Epithelial cell of prostate (primary cell): ENCODE data around the gene RASD1.

Source experiments
- DNase-seq: peaks from one replicate; pipeline ENCODE4 v3.0.0-alpha.2; 2011; ENCODE audit warnings: low read depth, low spot score
- H3K27ac ChIP-seq: fragments of 450-650 bp; 2 replicates; pipeline ENCODE4 v1.5.1; 2017; ENCODE audit warnings: mild to moderate bottlenecking

RASD1 gene

DNA sequence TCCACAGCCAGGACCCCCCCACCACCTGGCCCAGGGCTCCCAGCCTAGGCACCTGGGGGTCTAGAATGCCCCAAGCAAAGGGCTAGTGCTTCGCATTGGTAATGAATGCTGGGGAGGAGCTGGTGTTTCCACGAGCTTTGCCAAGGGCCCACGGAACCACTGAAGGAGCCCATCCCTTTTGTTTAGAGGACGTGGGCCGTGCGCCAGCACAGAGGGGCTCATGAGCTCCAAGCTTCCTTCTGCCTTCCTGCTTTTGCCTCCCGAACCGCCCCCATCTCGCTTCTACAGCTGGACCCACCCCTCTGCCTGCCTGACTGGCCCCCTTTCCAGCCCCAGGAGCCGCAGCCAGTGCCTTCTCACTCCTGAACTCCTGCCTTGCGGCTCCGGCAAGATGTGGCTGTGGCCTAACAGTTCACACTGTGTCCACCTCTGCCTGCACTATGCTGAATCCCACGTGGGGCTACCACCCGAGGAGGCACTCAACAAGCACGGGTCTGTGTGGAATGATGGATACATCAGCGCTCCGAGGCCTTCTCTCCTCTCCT lies 31.8 kb upstream of the RASD1 start:
- no peak for DNase-seq
- no peak overlapping the region for H3K27ac ChIP-seq

DNA sequence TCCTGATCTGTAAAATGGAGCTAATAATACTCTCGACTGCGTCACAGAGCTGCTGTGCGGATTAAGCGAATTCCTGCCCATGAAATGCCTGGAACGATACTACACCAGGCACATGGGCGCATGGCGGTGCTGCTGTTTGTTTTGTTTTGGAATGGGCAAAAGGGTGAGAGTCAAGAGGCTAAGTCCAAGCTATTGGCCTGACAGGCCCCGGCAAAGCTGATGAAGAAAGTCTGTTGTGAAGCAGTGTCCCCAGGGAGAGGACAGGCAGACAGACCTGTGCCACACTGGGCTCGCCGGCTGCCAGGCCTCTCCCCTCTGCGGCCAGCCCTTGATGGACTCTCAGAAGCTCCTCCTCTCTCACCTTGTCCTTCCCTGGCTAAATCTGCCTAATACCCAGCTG lies 31.3 kb upstream of the RASD1 start:
- H3K27ac ChIP-seq, result no peak overlapping the region
- DNase-seq, result no peak

DNA sequence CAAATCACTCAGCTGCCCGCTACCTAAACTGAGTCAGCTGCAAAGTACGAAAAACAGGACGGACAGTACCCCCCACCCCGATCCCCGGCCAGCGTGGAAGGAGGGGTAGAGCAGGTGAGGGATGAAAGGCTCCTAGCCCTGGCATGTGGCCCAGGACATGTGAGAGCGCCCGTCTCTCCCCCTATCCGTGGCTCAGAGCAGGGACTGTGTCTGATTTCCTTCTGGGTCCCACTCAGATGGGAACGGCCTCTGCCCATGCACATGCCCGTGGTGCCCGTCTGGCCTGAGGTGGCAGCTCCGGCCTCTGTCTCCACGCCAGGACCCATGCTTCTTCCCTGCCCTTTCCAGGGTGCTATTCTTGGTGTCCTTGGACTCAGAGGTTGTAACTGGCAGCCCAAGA lies 30.2 kb upstream of the RASD1 start:
- H3K27ac ChIP-seq, result no peak overlapping the region
- DNase-seq, result no peak

DNA sequence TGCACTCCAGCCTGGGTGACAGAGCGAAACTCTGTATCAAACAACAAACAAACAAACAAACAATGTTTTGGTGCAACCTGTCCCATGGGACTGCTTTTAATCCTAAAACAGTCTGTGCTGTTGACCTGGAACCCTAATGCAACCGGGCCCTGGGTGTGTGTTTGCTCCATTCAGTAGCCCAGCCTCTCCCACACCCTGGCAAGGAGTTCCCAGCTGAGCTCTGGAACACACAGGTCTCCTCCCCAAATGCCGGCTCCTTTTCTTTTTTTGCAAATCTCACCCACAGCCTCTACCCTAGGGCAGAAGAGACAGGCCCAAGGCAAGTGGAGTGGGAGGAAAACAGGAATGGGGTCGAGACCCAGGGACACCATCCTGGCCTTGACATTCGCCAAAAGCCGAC lies 29.8 kb upstream of the RASD1 start:
- no peak for DNase-seq
- H3K27ac ChIP-seq, result no peak overlapping the region

DNA sequence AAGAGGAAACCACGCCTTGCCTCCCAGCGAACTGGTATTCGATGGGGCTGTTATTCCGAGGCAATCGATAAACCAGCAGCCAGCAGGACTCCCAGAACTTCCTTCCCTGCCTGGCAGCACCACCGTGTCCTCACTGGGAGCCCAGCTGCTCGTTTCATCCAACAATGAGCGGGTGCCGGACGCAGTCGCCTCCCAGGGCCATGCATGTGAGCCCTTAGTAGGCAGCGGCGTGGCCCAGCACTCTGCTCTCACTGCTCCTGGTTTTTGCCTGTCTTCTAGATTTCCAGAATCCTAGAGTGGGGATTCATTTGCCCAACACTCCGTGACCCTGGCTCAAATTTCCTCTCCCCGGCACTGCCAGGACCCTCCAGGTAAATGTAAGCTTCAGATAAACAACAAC lies 29.1 kb upstream of the RASD1 start:
- no peak for DNase-seq
- H3K27ac ChIP-seq, result no peak overlapping the region

DNA sequence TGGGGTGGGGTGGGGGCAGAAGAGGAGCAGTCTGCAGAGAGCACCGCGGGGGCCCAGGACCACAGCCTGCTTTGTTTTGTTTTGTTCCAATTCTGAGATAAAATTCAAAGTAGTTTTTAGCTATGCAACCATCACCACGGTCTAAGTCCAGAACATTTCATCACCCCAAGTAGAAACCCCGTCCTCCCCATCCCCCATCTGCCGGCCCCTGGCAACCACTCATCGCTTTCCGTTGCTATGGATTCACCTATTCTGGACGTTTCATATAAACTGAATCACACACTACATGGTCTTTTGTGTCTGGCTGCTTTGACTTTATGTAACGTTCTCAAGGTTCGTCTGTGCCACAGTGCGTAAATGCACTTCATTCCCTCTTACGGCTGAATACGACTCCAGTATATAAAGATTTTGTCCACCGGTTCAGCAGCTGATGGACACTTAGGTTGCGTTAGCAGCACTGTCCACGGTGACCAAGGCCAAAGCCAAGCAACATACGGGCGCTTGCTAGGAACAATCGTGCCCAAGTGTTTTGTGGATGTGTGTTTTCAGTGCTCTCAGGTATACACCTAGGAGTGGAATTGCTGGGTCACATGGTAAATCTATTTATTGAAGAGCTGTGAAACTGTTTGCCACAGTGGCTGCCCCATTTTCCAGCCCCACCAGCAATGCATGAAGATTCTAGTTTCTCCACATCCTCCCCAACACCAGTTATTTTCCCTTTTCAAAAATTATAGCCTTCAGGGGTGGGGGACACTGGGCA lies 27.7 kb upstream of the RASD1 start:
- DNase-seq, result no peak
- H3K27ac ChIP-seq, result no peak overlapping the region

DNA sequence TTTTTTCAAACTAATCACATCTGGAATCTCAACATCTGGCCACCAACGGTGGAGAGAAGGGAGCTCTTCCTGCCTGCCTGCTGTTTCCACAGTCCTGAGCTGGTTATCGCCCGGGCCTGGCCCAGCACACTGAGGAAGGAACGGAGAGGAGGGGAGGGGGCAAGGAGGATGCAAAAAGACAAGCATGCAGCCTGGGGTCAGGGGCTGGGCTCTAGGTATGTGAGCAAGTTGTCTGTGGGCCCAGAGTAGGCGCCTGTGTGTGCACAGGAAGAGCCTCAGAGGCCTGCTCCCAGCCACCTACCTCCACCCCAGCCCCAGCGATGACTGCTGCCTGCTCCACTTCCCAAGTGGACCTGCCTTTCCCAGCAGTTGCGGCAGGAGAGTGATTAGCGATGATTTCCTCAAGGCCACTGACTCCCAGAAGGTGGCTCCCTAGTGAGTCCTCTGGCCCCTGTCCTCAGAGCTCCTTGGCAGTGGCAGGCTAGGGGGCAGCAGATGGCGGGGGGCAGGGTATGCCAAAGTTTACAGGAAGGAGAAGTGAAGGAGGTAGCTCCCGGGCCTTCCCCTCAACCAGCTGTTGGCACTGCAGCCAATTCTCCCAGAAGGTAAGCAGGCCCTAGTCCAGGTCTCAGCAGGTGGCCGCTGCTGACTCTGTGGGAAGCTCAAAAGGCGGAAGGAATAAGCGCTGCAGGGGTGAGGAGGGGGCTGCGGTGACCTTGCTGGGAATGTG lies 27.0 kb upstream of the RASD1 start:
- DNase-seq, result no peak
- H3K27ac ChIP-seq, result no peak overlapping the region

DNA sequence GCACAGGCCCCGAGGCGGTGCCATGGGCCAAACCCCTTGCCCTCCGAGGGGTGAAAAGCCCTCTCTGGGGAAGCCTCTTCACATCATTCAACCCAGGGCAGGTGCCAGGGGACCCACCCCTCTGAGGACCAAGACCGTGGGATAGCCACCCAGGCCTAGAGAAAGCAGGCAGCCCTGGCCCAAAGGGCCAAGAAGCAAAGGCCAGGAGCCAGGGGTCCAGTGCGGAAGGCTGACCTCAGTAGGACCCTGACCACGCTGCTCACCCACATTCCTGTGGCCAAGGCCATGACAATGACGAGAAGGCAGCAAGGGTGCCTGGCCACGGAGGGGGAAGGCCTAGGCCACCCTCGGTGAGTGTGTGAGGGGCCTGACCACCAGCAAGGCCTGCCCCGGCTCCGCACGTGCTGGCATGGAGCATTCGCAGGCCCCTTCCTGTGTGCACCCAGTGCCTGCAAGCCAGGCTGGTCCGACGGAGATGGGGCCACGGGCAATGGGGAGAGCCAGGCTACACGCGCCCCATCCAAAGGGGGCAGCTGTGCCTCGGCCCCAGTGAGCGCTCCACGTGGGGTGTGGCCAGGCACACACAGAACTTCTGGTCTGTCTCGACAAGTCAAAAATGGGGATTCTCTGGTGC lies 24.5 kb upstream of the RASD1 start:
- no peak for DNase-seq
- no peak overlapping the region for H3K27ac ChIP-seq

DNA sequence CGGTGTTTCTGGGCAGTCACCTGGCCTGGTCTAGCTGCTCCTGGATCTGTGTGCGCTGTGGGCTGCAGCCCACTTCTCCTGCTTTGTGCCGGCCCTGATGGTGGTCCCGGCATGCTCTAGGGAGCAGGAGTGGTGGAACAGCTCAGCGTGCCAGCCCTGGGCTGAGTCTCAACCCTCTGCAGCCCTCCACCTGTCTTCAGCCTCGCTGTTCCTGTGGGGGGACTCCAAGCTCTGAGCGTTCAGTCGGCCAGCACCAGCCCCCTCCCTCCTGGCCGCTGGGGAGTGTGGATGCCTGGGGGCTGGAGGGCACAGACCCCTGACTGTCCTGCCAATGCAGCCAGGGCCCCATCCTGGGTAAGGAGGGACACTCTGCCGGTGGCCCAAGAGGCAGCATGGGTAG lies 23.7 kb upstream of the RASD1 start:
- DNase-seq, result no peak
- H3K27ac ChIP-seq, result no peak overlapping the region

DNA sequence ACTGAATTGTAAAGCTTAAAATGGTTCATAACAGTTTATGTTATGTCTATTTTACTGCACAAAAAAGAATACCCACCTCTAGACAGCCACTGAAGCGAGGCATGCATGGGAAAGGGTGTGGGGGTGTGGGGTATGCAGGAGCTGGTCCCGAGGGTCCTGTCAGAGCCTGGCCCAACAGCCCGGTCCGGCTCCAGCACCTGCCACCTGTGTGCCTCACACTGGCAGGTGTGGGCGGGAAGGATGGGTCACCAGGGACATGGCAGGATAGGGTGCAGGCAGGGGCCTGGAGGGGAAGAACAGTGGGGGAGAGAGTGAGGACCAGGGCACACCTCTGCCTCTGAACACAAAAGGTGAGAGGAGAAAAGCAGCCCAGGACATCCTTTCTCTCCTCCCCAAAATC lies 22.8 kb upstream of the RASD1 start:
- no peak for DNase-seq
- H3K27ac ChIP-seq, result no peak overlapping the region

DNA sequence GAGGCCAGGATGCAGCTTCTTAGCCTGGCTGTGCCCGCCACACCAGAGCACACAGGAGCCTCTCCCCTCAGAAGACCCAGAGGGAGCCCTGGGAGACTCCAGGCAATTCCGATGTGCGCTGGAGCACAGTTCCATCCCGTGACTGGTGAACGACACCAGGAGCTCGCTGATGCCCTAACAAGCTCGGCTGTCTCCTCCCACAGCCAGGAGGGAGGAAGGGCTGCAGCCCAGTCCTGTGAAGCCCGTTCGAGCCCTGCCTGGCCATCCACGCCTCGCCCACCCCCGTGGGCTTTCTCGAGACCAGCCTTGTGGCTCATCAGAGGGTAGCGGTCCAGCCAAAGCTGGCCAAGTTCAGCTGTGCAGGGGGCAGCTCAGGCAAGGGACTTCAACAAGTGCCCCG lies 21.8 kb upstream of the RASD1 start:
- H3K27ac ChIP-seq, result no peak overlapping the region
- DNase-seq, result no peak

DNA sequence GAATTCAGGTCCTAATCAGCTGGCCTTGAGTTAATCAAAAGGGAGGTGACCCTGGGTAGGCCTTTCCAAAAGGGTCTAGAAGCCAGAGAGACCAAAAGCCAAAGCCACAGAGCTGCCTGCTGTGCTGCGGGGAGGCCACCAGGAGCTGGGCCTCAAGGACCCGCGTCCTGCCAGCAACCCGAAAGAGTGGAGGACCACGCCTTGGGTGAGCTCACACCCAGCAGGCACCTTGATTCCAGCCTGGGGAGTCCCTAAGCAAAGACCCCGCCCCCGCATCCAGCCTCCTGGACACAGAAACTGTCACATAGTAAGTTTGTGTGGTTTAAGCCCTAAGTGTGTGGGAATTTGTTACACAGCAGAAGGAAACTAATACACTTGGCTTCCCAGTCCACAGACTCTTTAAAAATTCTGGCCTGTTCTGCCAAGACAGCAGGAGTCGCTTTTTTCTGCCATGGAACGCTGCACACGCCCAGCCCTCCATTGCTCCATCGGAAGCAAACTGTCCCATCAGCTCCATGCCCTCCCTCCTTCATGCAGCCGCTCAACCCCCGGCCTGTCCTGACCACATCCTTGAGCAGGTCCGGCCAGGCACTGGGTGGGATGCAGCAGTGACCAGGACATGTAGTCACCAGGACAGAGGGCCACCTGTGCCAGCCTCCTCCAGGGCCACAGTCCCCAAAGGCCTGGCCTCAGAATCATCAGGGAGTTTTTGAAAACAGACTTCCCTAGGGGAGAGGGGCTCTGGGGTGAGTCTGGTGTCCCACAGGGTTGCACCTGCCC lies 20.9 kb upstream of the RASD1 start:
- DNase-seq, result no peak
- no peak overlapping the region for H3K27ac ChIP-seq

DNA sequence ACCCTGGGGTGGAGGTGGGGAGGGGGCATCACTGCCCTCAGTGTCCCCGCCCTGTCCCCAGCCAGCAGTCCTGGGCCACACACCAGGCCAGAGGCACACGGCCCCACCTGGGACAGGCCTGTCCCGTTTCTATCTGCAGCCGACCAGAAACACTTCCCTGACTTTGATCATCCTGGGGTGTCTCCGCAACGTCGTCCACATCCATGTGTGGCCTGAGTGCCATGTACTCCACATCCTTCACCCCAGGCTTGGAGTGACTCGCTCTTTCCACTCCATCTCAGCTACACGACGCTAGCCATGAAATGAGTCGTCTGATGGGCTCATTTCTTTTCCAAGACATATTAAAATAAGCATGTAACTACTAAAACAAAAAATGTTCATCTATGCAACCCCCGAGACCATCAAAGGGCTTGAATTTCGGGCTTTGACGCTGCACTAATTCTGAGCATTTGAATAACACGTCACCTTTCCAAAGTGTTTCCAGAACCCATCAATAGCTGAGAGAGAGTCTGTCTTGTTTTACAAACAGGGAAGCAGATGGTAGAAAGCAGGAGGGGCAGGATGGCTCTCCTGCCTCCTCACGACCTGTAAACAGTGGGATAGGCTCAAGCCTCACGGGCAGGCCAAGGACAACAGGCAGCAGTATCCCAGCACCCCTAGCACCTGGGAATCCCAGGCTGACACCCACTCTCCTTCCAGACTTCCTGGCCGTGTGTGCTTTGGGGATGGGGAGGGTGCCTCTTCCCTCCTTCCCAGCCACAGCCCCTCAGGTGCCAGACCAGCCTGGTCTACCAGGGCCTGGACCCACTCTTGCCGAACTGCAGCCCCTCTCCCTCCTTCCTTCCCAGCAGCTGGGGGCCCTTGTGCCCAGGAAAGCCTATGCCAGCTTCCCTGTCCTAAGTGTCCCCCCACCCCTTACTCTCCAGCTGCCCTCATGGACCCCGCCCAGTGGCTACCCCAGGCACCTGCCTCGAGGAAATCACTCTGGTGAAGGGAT lies 20.0 kb upstream of the RASD1 start:
- H3K27ac ChIP-seq, result no peak overlapping the region
- no peak for DNase-seq

DNA sequence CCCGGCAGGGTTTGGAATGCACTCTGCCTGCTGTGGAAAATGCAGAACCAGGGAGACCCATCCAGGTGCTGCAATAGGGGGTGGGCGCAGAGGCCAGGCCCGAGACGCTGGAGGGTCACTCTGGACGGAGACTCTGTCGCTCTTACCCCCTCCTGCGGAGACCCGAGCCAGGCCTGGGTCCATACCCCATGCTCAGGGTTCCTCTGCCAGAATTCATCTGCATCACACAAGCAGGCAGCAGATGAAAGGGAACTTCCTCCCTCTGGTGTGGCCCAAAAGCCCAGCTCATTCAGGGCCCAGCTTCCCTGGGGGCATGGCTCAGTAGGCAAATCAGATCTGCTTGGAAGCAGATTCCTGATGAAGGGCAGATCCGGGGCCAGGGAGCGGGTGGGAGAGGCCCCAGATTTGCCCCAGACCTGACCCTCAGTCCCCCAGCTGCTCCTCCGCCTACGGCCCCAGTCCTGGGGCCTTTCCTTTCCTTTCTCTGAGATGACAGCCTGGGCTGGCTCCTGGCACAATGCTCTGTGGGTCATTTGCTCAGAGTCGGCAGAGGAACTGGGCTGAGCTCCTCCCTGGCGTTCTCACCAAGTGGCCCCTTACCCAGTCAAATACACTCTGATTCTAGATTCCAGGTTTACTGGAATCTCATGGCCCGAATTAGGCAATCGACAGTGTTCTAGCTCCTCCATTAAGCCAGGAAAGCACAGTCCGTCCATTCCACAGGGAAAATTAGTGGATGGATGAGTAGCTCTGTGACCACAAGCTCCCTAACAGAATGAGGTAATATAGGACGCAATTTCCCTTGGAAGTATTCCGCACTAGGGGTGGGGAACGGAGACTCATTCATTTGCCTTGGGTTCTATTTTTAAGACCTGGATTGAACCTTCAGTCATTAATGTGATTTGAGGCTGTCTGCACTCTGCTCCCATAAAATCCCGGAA lies 19.1 kb upstream of the RASD1 start:
- no peak overlapping the region for H3K27ac ChIP-seq
- DNase-seq, result no peak

DNA sequence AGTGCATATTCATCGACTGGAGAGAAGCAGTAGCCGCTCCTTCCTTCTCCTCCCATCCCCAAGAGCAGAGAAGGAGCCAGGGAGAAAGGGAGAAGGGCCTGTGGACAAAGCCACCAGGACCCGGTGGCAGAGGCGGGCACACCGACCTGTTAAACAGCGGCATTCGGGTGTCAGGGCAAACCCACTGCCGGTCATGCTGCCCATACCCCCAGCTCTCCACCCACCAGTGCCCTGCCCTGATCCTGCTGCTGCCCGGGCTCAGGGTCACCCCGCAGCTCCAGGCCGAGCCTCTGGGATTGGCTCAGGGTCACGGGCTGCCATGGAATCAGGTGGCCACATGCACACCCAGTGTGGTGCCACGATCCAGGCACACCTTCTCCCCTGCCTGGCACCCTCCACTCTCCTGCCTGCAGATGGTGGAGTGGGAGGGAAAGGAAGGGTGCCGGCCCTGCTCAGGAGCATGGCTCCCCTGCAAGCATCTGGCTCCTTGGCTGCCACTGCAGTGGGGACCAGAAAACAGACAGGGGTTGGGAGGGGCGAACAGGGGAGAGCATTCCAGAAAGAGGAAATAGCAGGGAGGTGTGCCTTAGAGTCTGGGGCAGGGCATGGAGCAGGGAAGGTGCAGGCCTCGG lies 18.3 kb upstream of the RASD1 start:
- H3K27ac ChIP-seq, result no peak overlapping the region
- DNase-seq, result no peak

DNA sequence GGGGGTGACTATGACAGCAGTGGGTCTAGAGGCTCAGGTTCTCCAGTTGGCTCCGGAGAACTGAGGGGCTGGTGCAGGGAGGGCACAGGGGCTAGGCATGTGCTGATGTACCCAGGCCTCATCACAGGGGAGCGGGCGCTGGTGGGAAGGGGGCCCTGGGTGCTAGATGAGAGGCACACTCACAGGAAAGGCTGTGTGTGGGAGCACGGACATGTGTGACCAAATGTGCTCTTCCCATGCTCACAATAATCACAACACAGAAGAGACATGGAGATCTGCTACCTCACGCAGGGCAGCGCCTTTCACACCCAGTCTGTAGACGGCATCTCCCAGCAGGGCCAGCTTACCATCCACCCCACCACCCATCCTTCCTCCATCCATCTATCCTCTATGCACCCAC lies 17.4 kb upstream of the RASD1 start:
- H3K27ac ChIP-seq, result no peak overlapping the region
- no peak for DNase-seq

DNA sequence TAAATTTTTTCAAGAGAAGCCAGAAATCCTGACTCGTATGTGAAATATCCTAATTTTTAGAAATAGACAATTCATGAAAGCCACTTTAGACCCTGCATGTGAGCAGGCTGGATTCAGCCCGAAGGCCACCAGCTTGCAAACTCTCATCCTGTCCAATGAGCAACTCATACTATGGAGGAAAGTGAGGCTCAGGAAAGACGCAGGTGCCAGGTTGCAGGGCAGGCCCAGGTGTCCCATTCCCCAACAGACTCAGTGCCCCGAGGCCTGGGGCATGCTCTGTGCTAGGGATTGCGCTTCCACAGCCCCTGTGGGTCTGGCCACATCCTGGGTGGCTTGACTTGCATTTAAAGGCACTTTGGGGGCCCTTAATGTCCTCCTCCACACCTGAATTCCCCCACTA lies 16.7 kb upstream of the RASD1 start:
- no peak overlapping the region for H3K27ac ChIP-seq
- no peak for DNase-seq
